ENCODE results near the gene AUNIP.
A peak's percentile ranks its signal among the peaks of the same experiment; 100 is the strongest.

The AUNIP gene

DNA sequence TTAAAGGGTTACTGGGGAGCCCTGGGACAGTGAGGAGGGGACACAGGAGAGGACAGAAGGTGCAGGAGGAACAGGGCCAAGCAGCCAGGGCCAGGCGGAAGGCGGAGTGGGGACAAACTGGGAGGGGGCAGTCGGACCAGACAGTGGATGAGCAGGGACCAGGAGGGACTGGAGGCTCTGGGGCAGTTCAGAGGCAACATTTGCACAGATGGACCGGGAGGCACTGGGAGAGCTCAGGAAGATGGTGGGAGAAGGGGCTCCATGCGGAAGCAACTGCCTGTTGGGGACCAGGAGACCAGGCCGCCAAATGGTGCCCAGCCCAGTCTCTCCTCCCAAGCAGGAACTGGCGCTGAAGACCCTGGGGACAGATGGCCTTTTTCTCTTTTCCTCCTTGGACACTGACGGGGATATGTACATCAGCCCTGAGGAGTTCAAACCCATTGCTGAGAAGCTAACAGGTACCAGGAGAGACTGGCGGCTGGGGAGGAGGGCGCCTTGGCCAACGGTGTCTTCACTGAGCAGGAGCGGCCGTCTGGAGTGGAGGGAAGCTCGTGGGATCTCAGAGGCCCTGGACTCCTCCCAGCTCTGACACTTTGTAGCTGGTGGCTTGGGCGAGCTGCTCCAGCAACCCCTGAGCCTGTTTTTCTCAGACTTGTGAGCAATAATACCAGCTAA lies 58.4 kb downstream of the AUNIP start (continued):
- TF ChIP-seq, protein P1, sequence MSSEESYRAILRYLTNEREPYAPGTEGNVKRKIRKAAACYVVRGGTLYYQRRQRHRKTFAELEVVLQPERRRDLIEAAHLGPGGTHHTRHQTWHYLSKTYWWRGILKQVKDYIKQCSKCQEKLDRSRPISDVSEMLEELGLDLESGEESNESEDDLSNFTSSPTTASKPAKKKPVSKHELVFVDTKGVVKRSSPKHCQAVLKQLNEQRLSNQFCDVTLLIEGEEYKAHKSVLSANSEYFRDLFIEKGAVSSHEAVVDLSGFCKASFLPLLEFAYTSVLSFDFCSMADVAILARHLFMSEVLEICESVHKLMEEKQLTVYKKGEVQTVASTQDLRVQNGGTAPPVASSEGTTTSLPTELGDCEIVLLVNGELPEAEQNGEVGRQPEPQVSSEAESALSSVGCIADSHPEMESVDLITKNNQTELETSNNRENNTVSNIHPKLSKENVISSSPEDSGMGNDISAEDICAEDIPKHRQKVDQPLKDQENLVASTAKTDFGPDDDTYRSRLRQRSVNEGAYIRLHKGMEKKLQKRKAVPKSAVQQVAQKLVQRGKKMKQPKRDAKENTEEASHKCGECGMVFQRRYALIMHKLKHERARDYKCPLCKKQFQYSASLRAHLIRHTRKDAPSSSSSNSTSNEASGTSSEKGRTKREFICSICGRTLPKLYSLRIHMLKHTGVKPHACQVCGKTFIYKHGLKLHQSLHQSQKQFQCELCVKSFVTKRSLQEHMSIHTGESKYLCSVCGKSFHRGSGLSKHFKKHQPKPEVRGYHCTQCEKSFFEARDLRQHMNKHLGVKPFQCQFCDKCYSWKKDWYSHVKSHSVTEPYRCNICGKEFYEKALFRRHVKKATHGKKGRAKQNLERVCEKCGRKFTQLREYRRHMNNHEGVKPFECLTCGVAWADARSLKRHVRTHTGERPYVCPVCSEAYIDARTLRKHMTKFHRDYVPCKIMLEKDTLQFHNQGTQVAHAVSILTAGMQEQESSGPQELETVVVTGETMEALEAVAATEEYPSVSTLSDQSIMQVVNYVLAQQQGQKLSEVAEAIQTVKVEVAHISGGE (tag by site-specific recombination; conservative IDR thresholded peaks at IDR 0.05; ENCODE audit: low read depth), result no peak
- TF ChIP-seq, protein P2, sequence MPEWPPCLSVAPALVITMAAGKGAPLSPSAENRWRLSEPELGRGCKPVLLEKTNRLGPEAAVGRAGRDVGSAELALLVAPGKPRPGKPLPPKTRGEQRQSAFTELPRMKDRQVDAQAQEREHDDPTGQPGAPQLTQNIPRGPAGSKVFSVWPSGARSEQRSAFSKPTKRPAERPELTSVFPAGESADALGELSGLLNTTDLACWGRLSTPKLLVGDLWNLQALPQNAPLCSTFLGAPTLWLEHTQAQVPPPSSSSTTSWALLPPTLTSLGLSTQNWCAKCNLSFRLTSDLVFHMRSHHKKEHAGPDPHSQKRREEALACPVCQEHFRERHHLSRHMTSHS (tag by site-specific recombination; IDR thresholded peaks at IDR 0.05), result no peak
- TF ChIP-seq ZSCAN16 (tag by site-specific recombination; IDR thresholded peaks at IDR 0.05) (no peak), ZNF768 (tag by site-specific recombination; IDR thresholded peaks at IDR 0.05) (no peak), ZNF544 (tag by site-specific recombination; IDR thresholded peaks at IDR 0.05) (no peak), ZSCAN23 (tag by site-specific recombination; IDR thresholded peaks at IDR 0.05) (no peak), ZNF416 (tag by site-specific recombination; IDR thresholded peaks at IDR 0.05) (no peak)
- TF ChIP-seq, protein P3, sequence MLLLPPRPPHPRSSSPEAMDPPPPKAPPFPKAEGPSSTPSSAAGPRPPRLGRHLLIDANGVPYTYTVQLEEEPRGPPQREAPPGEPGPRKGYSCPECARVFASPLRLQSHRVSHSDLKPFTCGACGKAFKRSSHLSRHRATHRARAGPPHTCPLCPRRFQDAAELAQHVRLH (tag by site-specific recombination; IDR thresholded peaks at IDR 0.05), result no peak

DNA sequence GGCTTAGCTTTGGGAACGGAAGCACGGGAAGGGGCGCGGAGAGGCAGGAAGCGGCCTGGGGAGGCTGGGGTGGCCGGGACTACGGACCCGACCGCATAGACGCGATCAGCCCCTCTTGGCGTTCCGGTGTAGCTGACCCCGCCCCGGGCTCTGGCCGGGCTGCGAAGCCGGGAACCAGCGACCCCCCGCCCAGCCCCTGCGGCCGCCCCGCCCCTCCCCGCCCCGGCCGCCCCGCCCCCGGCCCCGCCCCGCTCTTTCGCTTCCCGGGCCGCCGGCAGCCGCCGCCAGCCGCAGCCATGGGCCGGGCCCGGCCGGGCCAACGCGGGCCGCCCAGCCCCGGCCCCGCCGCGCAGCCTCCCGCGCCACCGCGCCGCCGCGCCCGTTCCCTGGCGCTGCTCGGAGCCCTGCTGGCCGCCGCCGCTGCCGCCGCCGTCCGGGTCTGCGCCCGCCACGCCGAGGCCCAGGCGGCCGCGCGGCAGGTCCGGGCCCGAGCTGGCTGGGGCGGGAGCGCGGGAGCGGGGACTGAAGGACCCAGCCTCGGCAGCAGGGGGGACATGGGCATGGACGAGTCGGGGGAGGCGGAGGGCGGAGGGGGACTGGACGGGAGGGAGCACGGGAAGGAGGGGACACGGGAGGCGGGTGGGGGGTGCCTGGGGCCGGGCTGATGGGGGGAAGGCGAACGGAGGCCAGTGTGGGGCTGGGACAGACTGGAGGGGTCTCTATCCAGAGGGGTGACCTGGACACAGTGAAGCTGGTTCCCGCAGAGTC lies 59.1 kb downstream of the AUNIP start, which contains the start of gene SELENON:
SELENON (plus strand) TSS at position 259 of the 768 bp plus-strand sequence; CDS start at position 297, 38 bp downstream.
- Histone ChIP-seq H3K4me1 (ENCODE audit: control insufficient read depth, insufficient read depth, low read length) (peaks cover 2% of the 10 kb centered on the region; the same call in 1 of the 2 replicates), H3K36me3 (ENCODE audit: control insufficient read depth in 2 of 2, insufficient read depth in 1 of 2, low read length in 2 of 2) (peaks cover 3 to 21% of the 10 kb centered on the region in 2 experiments; a peak in 2 of 3 replicates), H3K9me3 (ENCODE audit: control insufficient read depth, insufficient read depth, low read depth, low read length) (no peaks in the 10 kb centered on the region), H3K4me3 (ENCODE audit: low read depth, low read length) (peak within 1 kb of the TSS; percentile 60), H3K27ac (ENCODE audit: extremely low read depth, low read depth, low read length) (peak within 1 kb of the TSS; percentile 51; the same call in 1 of the 2 replicates)
- POLR2A ChIA-PET, result interaction anchor here (1.1 to 3.1 kb wide), 4 partner anchors 10 to 568 kb away, joined by 4 to 14 read pairs (median 5); partner anchors contain the start of genes RSRP1 and SYF2
- CTCF ChIA-PET, result interaction anchor here (0.5 to 3.9 kb wide), 8 partner anchors 10 to 312 kb away, joined by 3 to 32 read pairs (median 4); no protein-coding TSS in a partner anchor
- TF ChIP-seq ZNF132 (tag by site-specific recombination; IDR thresholded peaks at IDR 0.05; ENCODE audit: borderline replicate concordance) (no peak), ZNF677 (tag by site-specific recombination; IDR thresholded peaks at IDR 0.05) (no peak), ZNF473 (tag by site-specific recombination; IDR thresholded peaks at IDR 0.05) (no peak), ZNF248 (tag by site-specific recombination; IDR thresholded peaks at IDR 0.05) (no peak), ZNF202 (tag by site-specific recombination; IDR thresholded peaks at IDR 0.05; ENCODE audit: borderline replicate concordance) (no peak), SP7 (tag by site-specific recombination; IDR thresholded peaks at IDR 0.05) (no peak), ZNF629 (tag by site-specific recombination; IDR thresholded peaks at IDR 0.05) (no peak), ZNF211 (tag by site-specific recombination; IDR thresholded peaks at IDR 0.05; ENCODE audit: low read depth) (no peak), ZNF660 (tag by site-specific recombination; IDR thresholded peaks at IDR 0.05) (no peak), ZNF426 (tag by site-specific recombination; IDR thresholded peaks at IDR 0.05) (no peak)
- TF ChIP-seq, protein P4, sequence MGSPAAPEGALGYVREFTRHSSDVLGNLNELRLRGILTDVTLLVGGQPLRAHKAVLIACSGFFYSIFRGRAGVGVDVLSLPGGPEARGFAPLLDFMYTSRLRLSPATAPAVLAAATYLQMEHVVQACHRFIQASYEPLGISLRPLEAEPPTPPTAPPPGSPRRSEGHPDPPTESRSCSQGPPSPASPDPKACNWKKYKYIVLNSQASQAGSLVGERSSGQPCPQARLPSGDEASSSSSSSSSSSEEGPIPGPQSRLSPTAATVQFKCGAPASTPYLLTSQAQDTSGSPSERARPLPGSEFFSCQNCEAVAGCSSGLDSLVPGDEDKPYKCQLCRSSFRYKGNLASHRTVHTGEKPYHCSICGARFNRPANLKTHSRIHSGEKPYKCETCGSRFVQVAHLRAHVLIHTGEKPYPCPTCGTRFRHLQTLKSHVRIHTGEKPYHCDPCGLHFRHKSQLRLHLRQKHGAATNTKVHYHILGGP (tag by site-specific recombination; IDR thresholded peaks at IDR 0.05), result no peak
- TF ChIP-seq, protein P5, sequence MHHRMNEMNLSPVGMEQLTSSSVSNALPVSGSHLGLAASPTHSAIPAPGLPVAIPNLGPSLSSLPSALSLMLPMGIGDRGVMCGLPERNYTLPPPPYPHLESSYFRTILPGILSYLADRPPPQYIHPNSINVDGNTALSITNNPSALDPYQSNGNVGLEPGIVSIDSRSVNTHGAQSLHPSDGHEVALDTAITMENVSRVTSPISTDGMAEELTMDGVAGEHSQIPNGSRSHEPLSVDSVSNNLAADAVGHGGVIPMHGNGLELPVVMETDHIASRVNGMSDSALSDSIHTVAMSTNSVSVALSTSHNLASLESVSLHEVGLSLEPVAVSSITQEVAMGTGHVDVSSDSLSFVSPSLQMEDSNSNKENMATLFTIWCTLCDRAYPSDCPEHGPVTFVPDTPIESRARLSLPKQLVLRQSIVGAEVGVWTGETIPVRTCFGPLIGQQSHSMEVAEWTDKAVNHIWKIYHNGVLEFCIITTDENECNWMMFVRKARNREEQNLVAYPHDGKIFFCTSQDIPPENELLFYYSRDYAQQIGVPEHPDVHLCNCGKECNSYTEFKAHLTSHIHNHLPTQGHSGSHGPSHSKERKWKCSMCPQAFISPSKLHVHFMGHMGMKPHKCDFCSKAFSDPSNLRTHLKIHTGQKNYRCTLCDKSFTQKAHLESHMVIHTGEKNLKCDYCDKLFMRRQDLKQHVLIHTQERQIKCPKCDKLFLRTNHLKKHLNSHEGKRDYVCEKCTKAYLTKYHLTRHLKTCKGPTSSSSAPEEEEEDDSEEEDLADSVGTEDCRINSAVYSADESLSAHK (tag by site-specific recombination; IDR thresholded peaks at IDR 0.05), result no peak
- TF ChIP-seq, protein P1 (tag by site-specific recombination; conservative IDR thresholded peaks at IDR 0.05; ENCODE audit: low read depth), result peak; percentile 69
